ENCODE measurements around the gene RANBP3L. TPM values are rescaled to one million over a fixed set of nuclear protein-coding genes. Genes with fewer than 3 reads are reported as not detected.

Gene RANBP3L
- total and polyA plus RNA-seq, 3 experiments from 2014 or later: not detected

DNA sequence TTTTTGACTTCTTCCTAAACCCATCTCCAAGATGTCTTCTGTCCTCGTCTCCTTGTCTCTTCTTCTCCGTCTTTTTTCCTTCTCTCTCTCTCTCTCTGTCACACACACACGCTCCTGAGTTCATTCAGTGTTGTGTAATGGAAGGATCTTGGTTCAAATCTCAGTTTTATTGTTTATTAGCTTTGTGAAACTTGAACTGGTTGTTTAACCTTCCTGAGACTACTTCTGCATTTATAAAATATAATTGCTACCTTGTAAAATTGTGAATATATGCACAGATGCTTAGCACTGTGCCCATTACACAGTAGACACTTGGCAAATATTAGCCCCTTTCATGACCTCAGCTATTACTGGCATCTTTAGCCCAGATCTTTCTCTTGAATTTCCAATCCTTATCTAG, 57.6 kb downstream of the RANBP3L start:
- Histone ChIP-seq H3K4me1 (ENCODE audit: insufficient read depth, low read length) (peaks cover 20% of the 10 kb centered on the region), H3K9me3 (ENCODE audit: low read length) (no peaks in the 10 kb centered on the region), H3K27ac (ENCODE audit: low read depth, low read length) (no peak overlapping the region), H3K4me3 (ENCODE audit: low read length) (no peak overlapping the region), H3K36me3 (ENCODE audit: insufficient read depth, low read length) (no peaks in the 10 kb centered on the region), H3K27me3 (ENCODE audit: insufficient read depth, low read length, poor library complexity, severe bottlenecking) (no peaks in the 10 kb centered on the region)
- peaks cover 33 to 39% (median 38%) of the 10 kb centered on the region in 3 donors for H3K4me1 Mint-ChIP-seq
- peak overlapping the region; percentile 61 to 95 (median 91) for H3K4me3 Mint-ChIP-seq
- DNase-seq: no peak
- H3K9me3 Mint-ChIP-seq: no peaks in the 10 kb centered on the region
- H3K36me3 Mint-ChIP-seq: peaks cover 0 to 7% (median 0%) of the 10 kb centered on the region in 3 donors
- H3K27me3 Mint-ChIP-seq: peaks cover 0 to 1% of the 10 kb centered on the region in 2 donors
- CTCF ChIA-PET: no interaction called here
- POLR2A ChIA-PET: no interaction called here
- peak overlapping the region in 7 of 8 donors; percentile 32 to 85 (median 56) for H3K27ac Mint-ChIP-seq

DNA sequence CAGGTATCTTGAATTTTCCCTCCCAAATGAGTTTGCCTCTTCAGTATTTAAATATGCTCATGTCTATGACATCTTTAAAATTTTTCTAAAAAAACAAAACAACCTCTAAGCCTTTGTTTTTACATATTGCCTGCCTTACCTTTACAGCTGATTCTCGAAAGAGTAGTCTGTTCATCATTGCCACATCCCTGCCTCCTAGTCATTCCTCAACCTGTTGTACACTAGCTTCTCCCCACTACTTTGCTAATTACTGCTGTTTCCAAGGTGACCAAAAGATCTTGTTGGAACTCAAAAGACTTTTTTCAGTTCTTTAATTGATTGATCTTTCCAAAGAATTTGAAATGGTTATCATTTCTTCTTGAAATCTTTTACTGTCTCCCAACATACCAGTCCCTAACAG, 58.0 kb downstream of the RANBP3L start:
- Histone ChIP-seq H3K4me1 (ENCODE audit: insufficient read depth, low read length) (peaks cover 23% of the 10 kb centered on the region), H3K27me3 (ENCODE audit: insufficient read depth, low read length, poor library complexity, severe bottlenecking) (no peaks in the 10 kb centered on the region), H3K36me3 (ENCODE audit: insufficient read depth, low read length) (no peaks in the 10 kb centered on the region), H3K4me3 (ENCODE audit: low read length) (no peak overlapping the region), H3K27ac (ENCODE audit: low read depth, low read length) (no peak overlapping the region), H3K9me3 (ENCODE audit: low read length) (no peaks in the 10 kb centered on the region)
- POLR2A ChIA-PET: no interaction called here
- H3K4me3 Mint-ChIP-seq: peak overlapping the region; percentile 61 to 95 (median 91)
- peaks cover 36 to 44% (median 43%) of the 10 kb centered on the region in 3 donors for H3K4me1 Mint-ChIP-seq
- no peaks in the 10 kb centered on the region for H3K9me3 Mint-ChIP-seq
- CTCF ChIA-PET: no interaction called here
- H3K27ac Mint-ChIP-seq: peak overlapping the region; percentile 21 to 87 (median 76)
- peaks cover 0 to 7% (median 0%) of the 10 kb centered on the region in 3 donors for H3K36me3 Mint-ChIP-seq
- no peak for DNase-seq
- H3K27me3 Mint-ChIP-seq: peaks cover 0 to 1% of the 10 kb centered on the region in 2 donors

DNA sequence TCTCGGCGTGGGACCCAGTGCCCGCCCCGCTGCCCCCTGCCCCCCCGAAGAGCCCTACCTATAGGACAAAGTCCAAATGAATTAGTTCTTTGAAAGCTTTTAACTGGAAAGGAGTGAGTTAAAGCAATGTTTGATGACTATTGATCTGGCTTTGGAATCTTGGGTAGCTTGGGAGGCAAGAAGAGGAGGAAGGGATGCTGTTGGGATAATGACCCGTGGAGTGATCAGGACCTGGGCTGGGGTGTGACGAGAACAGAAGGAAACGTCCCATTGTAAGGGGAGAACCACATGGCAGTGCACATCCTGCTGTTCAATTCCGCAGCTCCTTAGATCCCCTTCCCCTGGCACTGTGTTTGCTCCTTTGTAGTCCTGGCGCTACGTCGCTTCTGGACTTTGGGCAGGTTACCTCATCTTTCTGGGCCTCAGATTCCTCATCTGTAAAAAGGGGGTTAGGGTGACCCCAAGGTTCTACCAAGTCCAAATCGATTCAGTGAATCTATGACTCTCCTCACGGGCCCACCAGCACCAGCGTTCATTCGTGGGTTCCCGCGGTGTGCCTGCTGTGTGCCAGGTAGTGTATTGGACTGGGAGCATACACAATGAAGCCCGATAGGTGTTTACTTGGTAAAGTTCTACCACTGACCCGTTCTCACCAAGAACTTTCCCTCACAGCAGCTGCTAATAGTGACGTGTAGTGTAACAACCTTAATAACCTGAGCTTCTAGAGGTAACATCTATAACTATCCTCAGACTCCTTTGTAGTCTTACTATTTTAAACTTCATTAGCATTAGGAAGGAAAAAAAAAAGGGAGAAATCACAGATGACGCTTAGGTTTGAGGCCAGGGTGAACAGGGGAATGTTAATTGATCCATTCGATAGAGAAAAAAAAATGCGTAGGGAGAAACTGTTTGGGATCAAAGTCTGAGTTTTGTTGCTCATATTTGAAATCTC, 58.9 kb downstream of the RANBP3L start:
- H3K4me3 ChIP-seq (ENCODE audit: low read length): peak overlapping the region; percentile 61
- POLR2A ChIA-PET: interaction anchor here (0.7 to 2.2 kb wide), 3 partner anchors 40 to 1314 kb away, joined by 3 to 35 read pairs (median 4); partner anchors contain the start of genes LMBRD2 and SKP2
- no peaks in the 10 kb centered on the region for H3K9me3 ChIP-seq (ENCODE audit: low read length)
- H3K27me3 Mint-ChIP-seq: peaks cover 0 to 1% of the 10 kb centered on the region in 2 donors
- H3K27me3 ChIP-seq (ENCODE audit: insufficient read depth, low read length, poor library complexity, severe bottlenecking): no peaks in the 10 kb centered on the region
- peak overlapping the region; percentile 87 to 95 (median 91) for H3K4me3 Mint-ChIP-seq
- no peaks in the 10 kb centered on the region for H3K36me3 ChIP-seq (ENCODE audit: insufficient read depth, low read length)
- no peaks in the 10 kb centered on the region for H3K9me3 Mint-ChIP-seq
- peaks cover 27% of the 10 kb centered on the region for H3K4me1 ChIP-seq (ENCODE audit: insufficient read depth, low read length)
- H3K4me1 Mint-ChIP-seq: peaks cover 40 to 51% (median 51%) of the 10 kb centered on the region in 3 donors
- peak overlapping the region; percentile 76 to 99 (median 91) for H3K27ac Mint-ChIP-seq
- H3K27ac ChIP-seq (ENCODE audit: low read depth, low read length): peak overlapping the region; percentile 87
- DNase-seq: peak in 1 of 5 donors; percentile 47
- H3K36me3 Mint-ChIP-seq: peaks cover 0 to 7% (median 0%) of the 10 kb centered on the region in 3 donors
- CTCF ChIA-PET: interaction anchor here (0.7 to 2.6 kb wide), 20 partner anchors 8 to 1327 kb away, joined by 3 to 17 read pairs (median 6); partner anchors contain the start of genes BRIX1, LMBRD2, RAD1 and SKP2

DNA sequence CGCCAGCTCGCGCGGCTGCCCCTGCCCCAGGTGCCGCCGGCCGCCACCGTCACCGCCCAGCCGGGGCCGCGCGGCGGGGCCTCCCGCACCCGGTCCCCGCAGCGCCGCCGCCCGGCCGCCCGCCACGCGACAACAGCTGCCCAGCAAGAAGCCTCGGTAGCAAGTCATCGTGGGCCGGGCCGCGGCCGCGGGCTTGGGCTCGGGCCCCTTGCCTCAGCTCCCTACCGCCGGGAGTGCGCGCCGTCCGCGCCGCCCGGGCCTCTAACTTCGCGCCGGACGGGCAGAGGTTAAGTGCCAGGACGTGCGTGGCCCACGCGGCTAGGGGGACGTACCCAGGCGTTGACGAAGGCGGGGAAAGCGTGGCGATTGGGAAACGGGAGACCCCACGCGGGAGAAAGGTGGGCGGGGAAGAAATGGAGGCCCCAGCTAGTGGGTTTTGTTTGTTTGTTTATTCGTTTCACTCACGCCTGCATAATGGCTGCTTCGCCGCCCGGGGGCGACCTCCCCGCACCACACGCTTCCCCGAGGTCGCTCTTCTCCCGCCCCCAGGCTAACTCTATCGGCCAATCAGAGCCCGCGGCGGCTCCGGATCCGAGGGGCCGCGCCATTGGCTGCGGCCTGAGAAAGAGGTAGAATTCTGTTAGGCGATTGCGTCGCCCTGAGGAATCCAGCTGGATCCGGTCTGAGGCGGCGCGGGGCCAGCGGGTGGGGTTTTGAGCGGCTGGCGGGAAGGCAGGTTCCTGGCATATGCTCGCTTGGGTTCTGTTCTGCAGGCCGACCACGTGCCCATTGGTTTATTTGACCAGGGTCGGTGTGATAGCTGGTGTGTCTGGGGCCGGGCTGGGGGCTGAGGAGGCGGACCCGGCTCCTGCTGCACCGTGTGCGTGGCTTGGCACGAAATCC, 59.8 kb downstream of the RANBP3L start, which contains the start of gene NADK2:
Gene NADK2 (minus strand): TSS at position 295 of the 903 bp plus-strand sequence. CDS start 127 bp downstream, at position 168.
- POLR2A ChIA-PET: interaction anchor here (0.7 to 2.2 kb wide), 5 partner anchors 41 to 1313 kb away, joined by 3 to 35 read pairs (median 3); partner anchors contain the start of genes LMBRD2 and SKP2

DNA sequence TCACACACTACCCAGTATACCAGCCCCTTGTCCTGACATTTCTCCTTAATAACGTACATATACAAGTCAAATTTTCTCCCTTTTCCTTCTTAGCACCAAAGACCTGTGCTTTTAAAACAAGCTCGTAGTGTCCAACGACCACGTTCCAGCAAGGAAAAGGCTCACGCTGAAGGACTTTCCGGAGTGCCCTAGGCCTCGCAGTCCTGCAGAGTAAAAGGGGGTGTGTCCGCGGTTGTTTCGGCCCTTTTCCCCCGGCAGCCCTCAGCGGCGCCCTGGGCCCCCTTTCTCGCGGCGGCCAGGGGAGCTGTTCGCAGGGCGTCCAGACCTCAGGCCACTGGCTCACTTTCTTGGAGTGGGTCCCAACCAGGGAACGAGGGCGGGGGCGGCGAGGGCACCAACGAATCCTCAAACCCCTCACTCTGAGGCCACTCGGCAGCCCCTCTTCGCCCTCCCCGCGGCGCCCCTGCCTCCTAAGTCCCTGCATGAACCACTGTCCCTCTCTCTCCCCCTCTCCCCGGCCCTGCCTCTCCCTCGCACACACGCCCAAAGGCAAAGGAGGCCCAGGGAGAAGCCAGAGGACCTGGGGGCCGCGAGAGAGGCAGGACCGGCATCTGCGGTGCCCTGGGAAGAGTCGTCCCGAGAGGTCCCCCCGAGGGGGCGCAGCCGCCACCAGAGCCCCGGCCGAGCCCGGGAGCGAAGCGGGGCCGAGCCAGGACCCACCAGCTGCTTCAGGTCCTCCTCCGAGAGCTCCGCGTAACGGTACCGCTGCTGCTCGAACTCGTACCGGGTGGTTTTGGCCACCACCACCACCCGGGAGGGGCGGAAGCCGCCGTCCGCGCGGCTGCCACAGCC, 60.7 kb downstream of the RANBP3L start:
- Mint-ChIP-seq H3K4me3 (peak overlapping the region; percentile 67 to 93 (median 83)), H3K27me3 (peaks cover 0 to 1% of the 10 kb centered on the region in 2 donors), H3K9me3 (no peaks in the 10 kb centered on the region), H3K36me3 (peaks cover 0 to 7% (median 0%) of the 10 kb centered on the region in 3 donors), H3K4me1 (peaks cover 47 to 66% (median 63%) of the 10 kb centered on the region in 3 donors), H3K27ac (peak overlapping the region; percentile 73 to 96 (median 84))
- peak overlapping the region; percentile 87 for H3K27ac ChIP-seq (ENCODE audit: low read depth, low read length)
- no peaks in the 10 kb centered on the region for H3K36me3 ChIP-seq (ENCODE audit: insufficient read depth, low read length)
- peak in 4 of 5 donors; percentile 5 to 56 (median 14) for DNase-seq
- peak overlapping the region; percentile 59 for H3K4me3 ChIP-seq (ENCODE audit: low read length)
- peaks cover 27% of the 10 kb centered on the region for H3K4me1 ChIP-seq (ENCODE audit: insufficient read depth, low read length)
- no peaks in the 10 kb centered on the region for H3K27me3 ChIP-seq (ENCODE audit: insufficient read depth, low read length, poor library complexity, severe bottlenecking)
- H3K9me3 ChIP-seq (ENCODE audit: low read length): no peaks in the 10 kb centered on the region
- CTCF ChIA-PET: interaction anchor here (0.7 to 2.6 kb wide), 22 partner anchors 8 to 1325 kb away, joined by 3 to 17 read pairs (median 6); partner anchors contain the start of genes BRIX1, LMBRD2, NUP155 and RAD1
- POLR2A ChIA-PET: interaction anchor here (0.9 to 2.2 kb wide), 3 partner anchors 89 to 1311 kb away, joined by 3 to 35 read pairs (median 3); partner anchors contain the start of genes LMBRD2 and SKP2

More for the DNA sequence above, 59.8 kb downstream of the RANBP3L start, which contains the start of gene NADK2:
- H3K4me1 Mint-ChIP-seq: peaks cover 43 to 60% (median 55%) of the 10 kb centered on the region in 3 donors
- H3K36me3 ChIP-seq (ENCODE audit: insufficient read depth, low read length): no peaks in the 10 kb centered on the region
- H3K27ac ChIP-seq (ENCODE audit: low read depth, low read length): peak within 1 kb of the TSS; percentile 87
- H3K9me3 ChIP-seq (ENCODE audit: low read length): no peaks in the 10 kb centered on the region
- H3K4me3 Mint-ChIP-seq: peak within 1 kb of the TSS; percentile 88 to 95 (median 91)
- H3K4me3 ChIP-seq (ENCODE audit: low read length): peak within 1 kb of the TSS; percentile 61
- peaks cover 0 to 1% of the 10 kb centered on the region in 2 donors for H3K27me3 Mint-ChIP-seq
- CTCF ChIA-PET: interaction anchor here (0.7 to 2.6 kb wide), 25 partner anchors 9 to 1326 kb away, joined by 3 to 17 read pairs (median 5); partner anchors contain the start of genes BRIX1, LMBRD2, NUP155 and RAD1
- peaks cover 0 to 7% (median 0%) of the 10 kb centered on the region in 3 donors for H3K36me3 Mint-ChIP-seq
- DNase-seq: peak; percentile 89 to 96 (median 96)
- H3K4me1 ChIP-seq (ENCODE audit: insufficient read depth, low read length): peaks cover 27% of the 10 kb centered on the region
- H3K9me3 Mint-ChIP-seq: no peaks in the 10 kb centered on the region
- no peaks in the 10 kb centered on the region for H3K27me3 ChIP-seq (ENCODE audit: insufficient read depth, low read length, poor library complexity, severe bottlenecking)
- H3K27ac Mint-ChIP-seq: peak within 1 kb of the TSS; percentile 76 to 99 (median 93)

DNA sequence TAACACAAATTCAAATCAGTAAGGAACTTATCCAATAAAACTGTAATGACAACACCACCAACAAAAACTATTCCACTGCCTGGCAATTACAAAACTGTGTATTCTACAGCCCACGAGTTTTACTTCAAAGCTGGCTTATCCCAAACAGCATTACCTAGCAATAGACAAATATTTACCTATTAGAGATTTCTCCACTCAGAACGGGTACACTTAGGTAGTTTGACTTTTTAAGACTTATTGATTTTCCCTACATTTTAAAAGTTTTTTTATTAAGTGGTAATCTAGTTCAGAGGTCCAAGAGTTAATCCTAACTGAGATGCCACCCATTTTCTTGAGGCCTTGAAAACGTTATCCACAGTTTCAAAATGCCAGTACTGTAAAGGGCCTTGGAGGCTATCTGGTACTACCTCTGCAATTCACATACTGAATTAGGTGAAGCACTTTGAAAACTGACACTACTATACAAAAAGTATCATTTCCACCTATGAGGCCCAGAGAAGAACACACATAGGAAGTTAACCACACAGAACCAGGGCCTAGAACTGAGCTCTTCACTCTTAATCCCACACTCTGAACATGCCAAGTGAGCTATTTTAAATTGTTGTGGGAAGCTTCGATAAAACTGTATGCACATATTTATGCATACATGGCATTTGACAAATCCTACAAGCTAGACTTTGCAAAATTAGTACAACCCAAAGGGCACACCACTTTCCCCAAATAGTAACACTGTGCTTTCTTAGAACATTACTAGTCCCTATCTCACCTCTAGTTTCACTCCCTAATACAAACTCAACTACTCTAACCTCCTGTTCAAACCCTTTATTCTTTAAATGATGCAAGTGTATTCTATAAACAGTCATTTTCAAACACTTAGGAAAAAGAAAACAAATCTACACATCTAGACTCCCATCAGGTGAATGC, 62.1 kb downstream of the RANBP3L start:
- ChIA-PET POLR2A (no interaction called here), CTCF (interaction anchor here (0.7 to 0.9 kb wide), 2 partner anchors 12 to 24 kb away, joined by 3 read pairs; no protein-coding TSS in a partner anchor)
- Mint-ChIP-seq H3K9me3 (no peaks in the 10 kb centered on the region), H3K36me3 (peaks cover 0 to 7% (median 0%) of the 10 kb centered on the region in 3 donors), H3K27me3 (peaks cover 0 to 1% of the 10 kb centered on the region in 2 donors), H3K4me3 (peak overlapping the region; percentile 67 to 93 (median 83)), H3K4me1 (peaks cover 47 to 67% (median 65%) of the 10 kb centered on the region in 3 donors), H3K27ac (peak overlapping the region; percentile 73 to 96 (median 84))
- Histone ChIP-seq H3K27ac (ENCODE audit: low read depth, low read length) (peak overlapping the region; percentile 14), H3K9me3 (ENCODE audit: low read length) (no peaks in the 10 kb centered on the region), H3K4me1 (ENCODE audit: insufficient read depth, low read length) (peaks cover 27% of the 10 kb centered on the region), H3K36me3 (ENCODE audit: insufficient read depth, low read length) (no peaks in the 10 kb centered on the region), H3K27me3 (ENCODE audit: insufficient read depth, low read length, poor library complexity, severe bottlenecking) (no peaks in the 10 kb centered on the region), H3K4me3 (ENCODE audit: low read length) (peak overlapping the region; percentile 4)
- no peak for DNase-seq

All from CD8-positive, alpha-beta memory T cell (primary cell).